Parathyroid adenoma (tissue), 2 donors: ENCODE measurements around the gene APLP1.

Experiments
- H2AFZ ChIP-seq: fragments of 300-600 bp; sonication (generic); one replicate; pipeline ENCODE4 v1.7.0; 2017; ENCODE audit warnings: antibody characterized with exemption, mild to moderate bottlenecking
- H3K27ac ChIP-seq: fragments of 300-600 bp; sonication (generic); one replicate; pipeline ENCODE4 v1.7.0; 2017
- H3K27me3 ChIP-seq: fragments of 300-600 bp; sonication (generic); one replicate; pipeline ENCODE4 v1.7.0; 2017; ENCODE audit warnings: low read length; ENCODE audit not compliant: control insufficient read depth, insufficient read depth
- H3K36me3 ChIP-seq: fragments of 300-600 bp; sonication (generic); one replicate; pipeline ENCODE4 v1.7.0; 2017; ENCODE audit warnings: low read length; ENCODE audit not compliant: control insufficient read depth, insufficient read depth
- H3K4me1 ChIP-seq: fragments of 300-600 bp; sonication (generic); one replicate; pipeline ENCODE4 v1.7.0; 2017; ENCODE audit warnings: control low read depth
- H3K4me2 ChIP-seq: fragments of 300-600 bp; sonication (generic); one replicate; pipeline ENCODE4 v1.7.0; 2017; ENCODE audit warnings: low read length
- H3K4me3 ChIP-seq: fragments of 300-600 bp; sonication (generic); one replicate; pipeline ENCODE4 v1.7.0; 2017; ENCODE audit warnings: low read depth, low read length
- H3K79me2 ChIP-seq: fragments of 300-600 bp; sonication (generic); one replicate; pipeline ENCODE4 v1.7.0; 2017; ENCODE audit warnings: control low read depth
- H3K9ac ChIP-seq: fragments of 300-600 bp; sonication (generic); one replicate; pipeline ENCODE4 v1.7.0; 2017; ENCODE audit warnings: mild to moderate bottlenecking
- H3K9me3 ChIP-seq: fragments of 300-600 bp; sonication (generic); one replicate; pipeline ENCODE4 v1.7.0; 2017; ENCODE audit warnings: low read length; ENCODE audit not compliant: control insufficient read depth
- TF ChIP-seq, protein P1 (sequence below): fragments of 300-600 bp; sonication (generic); IDR thresholded peaks from one replicate; pipeline ENCODE4 v1.7.0; 2017; ENCODE audit warnings: antibody characterized with exemption, mild to moderate bottlenecking
- donor health status: primary hyperparathyroidism.

Gene APLP1

DNA sequence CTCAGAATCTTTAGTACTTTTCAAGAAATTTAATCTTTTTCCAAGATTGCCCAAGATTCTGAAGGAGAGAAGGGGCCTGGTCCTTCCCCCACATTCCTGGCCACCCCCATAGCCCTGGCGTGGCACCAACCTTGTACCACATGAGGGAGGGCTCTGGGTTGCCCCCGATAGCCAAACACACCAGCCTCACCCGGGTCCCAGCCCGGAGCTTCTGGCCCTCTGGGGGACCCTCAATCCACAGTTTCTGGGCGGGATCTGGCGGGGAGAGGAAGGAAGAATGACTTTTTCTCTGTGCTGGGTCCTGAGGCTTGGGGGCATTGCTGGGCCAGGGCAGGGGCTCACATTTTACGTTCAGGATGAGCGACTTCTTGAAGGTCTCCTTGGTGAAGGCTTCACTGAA is 20.5 kb upstream of the APLP1 start:
- Histone ChIP-seq H3K27me3 (peaks cover 11% of the 10 kb centered on the region), H3K4me2 (no peak overlapping the region), H3K4me3 (no peak overlapping the region)

DNA sequence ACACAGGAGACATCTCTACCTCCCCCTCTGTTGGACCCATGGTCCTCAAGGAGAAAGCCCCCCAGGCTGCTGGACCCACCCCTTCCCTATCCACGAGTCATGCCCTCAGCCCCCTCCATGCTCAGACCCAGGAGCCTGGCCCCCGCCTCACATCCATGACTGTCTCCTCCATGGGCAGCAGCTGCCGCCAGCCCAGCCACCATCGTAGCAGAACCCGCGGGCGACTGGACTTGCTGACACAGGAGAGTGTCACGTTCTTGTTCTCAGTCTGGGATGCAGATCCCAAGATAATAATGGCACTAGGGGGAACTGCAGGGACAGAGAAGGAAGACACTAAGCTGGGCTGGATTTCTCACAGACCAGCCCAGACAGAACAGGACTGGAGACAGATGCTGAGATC is 19.9 kb upstream of the APLP1 start:
- no peaks in the 10 kb centered on the region for H3K36me3 ChIP-seq
- peak overlapping the region; percentile 67 for H3K27ac ChIP-seq
- H3K27me3 ChIP-seq = peaks cover 11% of the 10 kb centered on the region
- peaks cover 43% of the 10 kb centered on the region for H3K4me1 ChIP-seq
- no peak overlapping the region for H3K4me2 ChIP-seq
- H3K9me3 ChIP-seq = no peaks in the 10 kb centered on the region
- no peak overlapping the region for H3K9ac ChIP-seq
- TF ChIP-seq, protein P1, sequence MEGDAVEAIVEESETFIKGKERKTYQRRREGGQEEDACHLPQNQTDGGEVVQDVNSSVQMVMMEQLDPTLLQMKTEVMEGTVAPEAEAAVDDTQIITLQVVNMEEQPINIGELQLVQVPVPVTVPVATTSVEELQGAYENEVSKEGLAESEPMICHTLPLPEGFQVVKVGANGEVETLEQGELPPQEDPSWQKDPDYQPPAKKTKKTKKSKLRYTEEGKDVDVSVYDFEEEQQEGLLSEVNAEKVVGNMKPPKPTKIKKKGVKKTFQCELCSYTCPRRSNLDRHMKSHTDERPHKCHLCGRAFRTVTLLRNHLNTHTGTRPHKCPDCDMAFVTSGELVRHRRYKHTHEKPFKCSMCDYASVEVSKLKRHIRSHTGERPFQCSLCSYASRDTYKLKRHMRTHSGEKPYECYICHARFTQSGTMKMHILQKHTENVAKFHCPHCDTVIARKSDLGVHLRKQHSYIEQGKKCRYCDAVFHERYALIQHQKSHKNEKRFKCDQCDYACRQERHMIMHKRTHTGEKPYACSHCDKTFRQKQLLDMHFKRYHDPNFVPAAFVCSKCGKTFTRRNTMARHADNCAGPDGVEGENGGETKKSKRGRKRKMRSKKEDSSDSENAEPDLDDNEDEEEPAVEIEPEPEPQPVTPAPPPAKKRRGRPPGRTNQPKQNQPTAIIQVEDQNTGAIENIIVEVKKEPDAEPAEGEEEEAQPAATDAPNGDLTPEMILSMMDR = peak; percentile 16
- H3K79me2 ChIP-seq = no peaks in the 10 kb centered on the region
- peak overlapping the region; percentile 72 for H2AFZ ChIP-seq
- no peak overlapping the region for H3K4me3 ChIP-seq

More for the DNA sequence above, 20.5 kb upstream of the APLP1 start:
- no peaks in the 10 kb centered on the region for H3K9me3 ChIP-seq
- no peaks in the 10 kb centered on the region for H3K79me2 ChIP-seq
- no peak overlapping the region for H3K27ac ChIP-seq
- H2AFZ ChIP-seq = no peak overlapping the region
- TF ChIP-seq, protein P1 = no peak
- no peaks in the 10 kb centered on the region for H3K36me3 ChIP-seq
- H3K9ac ChIP-seq = no peak overlapping the region
- H3K4me1 ChIP-seq = peaks cover 37% of the 10 kb centered on the region

DNA sequence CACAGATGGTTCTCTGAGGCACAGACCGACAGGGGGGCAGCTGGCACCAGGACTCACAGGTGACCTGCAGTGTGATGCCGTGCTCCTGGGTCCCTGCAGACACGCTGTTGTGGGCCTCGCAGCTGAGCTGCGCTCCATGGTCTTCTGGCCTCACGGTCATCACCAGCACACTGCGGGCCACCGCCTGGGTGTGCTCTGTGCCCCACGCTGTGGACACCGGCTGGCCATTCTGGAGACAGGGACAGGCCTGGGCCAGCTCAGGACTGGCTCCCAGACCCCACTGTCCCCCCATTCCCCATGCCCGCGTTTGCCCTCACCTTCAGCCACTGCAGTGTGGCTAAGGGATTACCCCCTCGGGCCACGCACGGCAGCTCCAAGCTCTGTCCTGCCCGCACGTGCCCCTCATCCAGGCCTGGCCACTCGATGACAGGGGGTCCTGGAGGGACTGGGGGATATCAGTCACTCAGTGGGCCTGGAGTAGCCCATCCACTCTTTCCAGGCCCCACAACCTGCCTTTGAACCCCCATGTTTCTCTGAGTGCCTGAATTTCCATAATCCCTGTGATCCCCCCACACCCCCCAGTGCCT is 19.4 kb upstream of the APLP1 start:
- H3K4me2 ChIP-seq = no peak overlapping the region
- no peak overlapping the region for H3K9ac ChIP-seq
- no peaks in the 10 kb centered on the region for H3K9me3 ChIP-seq
- H3K27ac ChIP-seq = peak overlapping the region; percentile 67
- peaks cover 43% of the 10 kb centered on the region for H3K4me1 ChIP-seq
- H3K79me2 ChIP-seq = no peaks in the 10 kb centered on the region
- peak overlapping the region; percentile 72 for H2AFZ ChIP-seq
- TF ChIP-seq, protein P1 = no peak
- H3K4me3 ChIP-seq = no peak overlapping the region
- H3K27me3 ChIP-seq = peaks cover 11% of the 10 kb centered on the region
- H3K36me3 ChIP-seq = no peaks in the 10 kb centered on the region

DNA sequence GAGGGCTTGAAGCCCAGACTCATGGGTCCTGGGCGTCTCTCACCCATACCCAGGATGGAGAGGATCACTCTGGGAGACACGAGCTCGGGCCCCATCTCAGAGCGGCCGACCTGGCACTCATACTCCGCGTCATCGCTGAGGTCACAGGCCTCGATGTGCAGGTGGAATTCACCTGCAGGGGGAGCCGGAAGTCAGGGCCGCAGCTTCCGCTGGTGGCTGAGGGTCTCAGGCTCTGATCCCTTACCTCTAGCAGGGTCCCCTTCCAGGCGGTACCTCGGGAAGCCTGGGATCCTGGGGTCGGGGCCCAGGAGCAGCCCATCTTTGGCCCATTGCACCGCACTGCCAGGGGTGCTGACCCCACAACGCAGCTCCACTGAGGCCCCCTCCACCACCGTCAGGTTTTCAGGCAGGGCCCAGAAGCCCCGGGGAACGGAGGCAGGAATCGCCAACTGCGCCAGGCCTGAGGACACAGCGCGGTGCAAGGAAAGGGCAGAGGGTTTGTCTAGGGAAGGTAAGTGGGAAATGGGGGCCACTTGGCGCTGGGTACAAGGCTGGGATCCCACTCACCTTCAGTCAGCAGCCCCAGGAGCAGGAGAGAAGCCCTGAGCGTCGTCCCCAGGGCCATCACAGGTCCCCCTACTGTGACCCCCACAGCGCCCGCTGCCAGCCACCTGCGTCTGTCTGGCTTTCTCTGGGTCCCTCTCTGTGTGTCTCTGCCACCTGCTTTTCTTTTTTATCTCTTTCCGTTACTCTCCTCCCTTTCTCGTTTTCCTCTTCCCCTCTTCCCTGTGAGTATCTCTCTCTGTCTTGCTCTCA is 17.0 kb upstream of the APLP1 start:
- Histone ChIP-seq H3K36me3 (no peaks in the 10 kb centered on the region), H3K27ac (no peak overlapping the region), H2AFZ (no peak overlapping the region), H3K79me2 (no peaks in the 10 kb centered on the region), H3K27me3 (no peaks in the 10 kb centered on the region), H3K9ac (no peak overlapping the region), H3K9me3 (no peaks in the 10 kb centered on the region), H3K4me1 (peaks cover 47% of the 10 kb centered on the region), H3K4me3 (no peak overlapping the region), H3K4me2 (no peak overlapping the region)
- TF ChIP-seq, protein P1 = peak; percentile 20
